Spleen (tissue), 7 donors: ENCODE data around the gene COL6A3.
"Not testable (repeated sequence)": the region's sequence is repeated elsewhere in the genome, so short reads cannot be mapped to it uniquely, and the experiment has no call there.

Experiments
- POLR2AphosphoS5 ChIP-seq, 3 donors: sonication (generic); formaldehyde crosslinking; IDR thresholded peaks; one replicate each; pipeline ENCODE4 v1.5.1; 2017; ENCODE audit warnings: antibody characterized with exemption in 3 of 3
- TF ChIP-seq, protein P1 (sequence below), 11 experiments: fragments of 200-600 bp in 7 of 11; fragments of 450-650 bp in 4 of 11; sonication (generic) in 4 of 11; IDR thresholded peaks in 8 of 11; conservative IDR thresholded peaks in 3 of 11; 1 replicate in 7 of 11; 2 replicates in 4 of 11; pipeline versions ENCODE4 v1.4.0 to v1.8.0; 2016 to 2021; ENCODE audit warnings: antibody characterized with exemption in 11 of 11, inconsistent platforms in 4 of 11, mild to moderate bottlenecking in 1 of 11
- donor health status: DM: no; HTN: no; CAD: no; lungs with moderate emphysema.
- donor health status: DM: no; HTN: no; CAD: no.
- donor health status: DM: no; HTN: no; CAD: no.

DNA sequence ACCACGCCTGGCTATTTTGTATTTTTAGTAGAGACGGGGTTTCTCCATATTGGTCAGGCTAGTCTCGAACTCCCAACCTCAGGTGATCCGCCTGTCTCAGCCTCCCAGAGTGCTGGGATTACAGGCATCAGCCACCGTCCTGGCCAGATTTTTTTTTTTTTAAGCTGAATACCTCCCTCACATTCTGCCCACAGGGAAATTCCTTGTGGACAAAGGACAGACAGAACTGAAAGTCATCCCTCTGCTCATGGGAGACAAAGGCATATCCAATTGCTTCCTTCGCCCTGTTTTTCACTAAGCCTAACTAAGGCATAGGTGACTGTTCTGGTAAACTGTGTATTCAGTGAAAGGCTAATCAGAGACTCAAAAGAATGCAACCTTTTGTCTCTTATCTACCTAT is 59.8 kb downstream of the COL6A3 start:
- TF ChIP-seq, protein P1, sequence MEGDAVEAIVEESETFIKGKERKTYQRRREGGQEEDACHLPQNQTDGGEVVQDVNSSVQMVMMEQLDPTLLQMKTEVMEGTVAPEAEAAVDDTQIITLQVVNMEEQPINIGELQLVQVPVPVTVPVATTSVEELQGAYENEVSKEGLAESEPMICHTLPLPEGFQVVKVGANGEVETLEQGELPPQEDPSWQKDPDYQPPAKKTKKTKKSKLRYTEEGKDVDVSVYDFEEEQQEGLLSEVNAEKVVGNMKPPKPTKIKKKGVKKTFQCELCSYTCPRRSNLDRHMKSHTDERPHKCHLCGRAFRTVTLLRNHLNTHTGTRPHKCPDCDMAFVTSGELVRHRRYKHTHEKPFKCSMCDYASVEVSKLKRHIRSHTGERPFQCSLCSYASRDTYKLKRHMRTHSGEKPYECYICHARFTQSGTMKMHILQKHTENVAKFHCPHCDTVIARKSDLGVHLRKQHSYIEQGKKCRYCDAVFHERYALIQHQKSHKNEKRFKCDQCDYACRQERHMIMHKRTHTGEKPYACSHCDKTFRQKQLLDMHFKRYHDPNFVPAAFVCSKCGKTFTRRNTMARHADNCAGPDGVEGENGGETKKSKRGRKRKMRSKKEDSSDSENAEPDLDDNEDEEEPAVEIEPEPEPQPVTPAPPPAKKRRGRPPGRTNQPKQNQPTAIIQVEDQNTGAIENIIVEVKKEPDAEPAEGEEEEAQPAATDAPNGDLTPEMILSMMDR (IDR thresholded peaks at IDR 0.05 in 8 of 11, conservative IDR thresholded peaks at IDR 0.05 in 3 of 11): not testable (repeated sequence)
- not testable (repeated sequence) for TF ChIP-seq POLR2AphosphoS5 (IDR thresholded peaks at IDR 0.05)
